Measurements from ENCODE around the gene ARHGAP30. TPM values are rescaled to one million over a fixed set of nuclear protein-coding genes. Genes with fewer than 3 reads are reported as not detected.
A peak's percentile ranks its signal among the peaks of the same experiment; 100 is the strongest.
"Not testable (repeated sequence)": the region's sequence is repeated elsewhere in the genome, so short reads cannot be mapped to it uniquely, and the experiment has no call there.

ARHGAP30 gene
- total RNA-seq, 2 donors from 2014 or later: 16.4 to 16.9 TPM

DNA sequence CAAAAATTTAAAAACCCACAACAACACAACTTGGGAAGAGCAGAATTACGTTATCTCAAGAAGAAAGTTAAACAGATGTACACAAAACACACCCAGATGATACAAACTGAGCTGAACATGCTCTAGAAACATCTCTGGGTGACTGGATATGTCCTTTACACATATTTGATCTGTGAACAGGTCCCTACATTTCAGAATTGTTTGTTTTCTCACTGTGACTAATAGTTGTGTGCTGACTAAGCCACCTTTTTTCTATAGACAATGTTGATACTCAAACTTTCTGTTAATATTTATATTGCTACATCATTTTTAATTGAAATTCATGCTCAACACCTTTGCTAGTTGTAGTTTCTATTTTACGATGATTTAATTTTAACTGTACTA is 47.7 kb downstream of the ARHGAP30 start:
- no peaks in the 10 kb centered on the region for H3K36me3 ChIP-seq
- no peak overlapping the region for H3K4me3 ChIP-seq
- no peak overlapping the region for H3K27ac ChIP-seq
- TF ChIP-seq, protein P1, sequence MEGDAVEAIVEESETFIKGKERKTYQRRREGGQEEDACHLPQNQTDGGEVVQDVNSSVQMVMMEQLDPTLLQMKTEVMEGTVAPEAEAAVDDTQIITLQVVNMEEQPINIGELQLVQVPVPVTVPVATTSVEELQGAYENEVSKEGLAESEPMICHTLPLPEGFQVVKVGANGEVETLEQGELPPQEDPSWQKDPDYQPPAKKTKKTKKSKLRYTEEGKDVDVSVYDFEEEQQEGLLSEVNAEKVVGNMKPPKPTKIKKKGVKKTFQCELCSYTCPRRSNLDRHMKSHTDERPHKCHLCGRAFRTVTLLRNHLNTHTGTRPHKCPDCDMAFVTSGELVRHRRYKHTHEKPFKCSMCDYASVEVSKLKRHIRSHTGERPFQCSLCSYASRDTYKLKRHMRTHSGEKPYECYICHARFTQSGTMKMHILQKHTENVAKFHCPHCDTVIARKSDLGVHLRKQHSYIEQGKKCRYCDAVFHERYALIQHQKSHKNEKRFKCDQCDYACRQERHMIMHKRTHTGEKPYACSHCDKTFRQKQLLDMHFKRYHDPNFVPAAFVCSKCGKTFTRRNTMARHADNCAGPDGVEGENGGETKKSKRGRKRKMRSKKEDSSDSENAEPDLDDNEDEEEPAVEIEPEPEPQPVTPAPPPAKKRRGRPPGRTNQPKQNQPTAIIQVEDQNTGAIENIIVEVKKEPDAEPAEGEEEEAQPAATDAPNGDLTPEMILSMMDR (IDR thresholded peaks at IDR 0.05): no peak
- no peaks in the 10 kb centered on the region for H3K27me3 ChIP-seq (replicated peaks; ENCODE audit: insufficient read depth)
- H3K4me1 ChIP-seq (ENCODE audit: control insufficient read depth in 1 of 2, low read depth in 2 of 2): peaks cover 5 to 16% of the 10 kb centered on the region in 2 donors
- no peak for DNase-seq (ENCODE audit: low spot score)
- H3K9me3 ChIP-seq: no peaks in the 10 kb centered on the region
- ATAC-seq (ENCODE audit: insufficient number of reproducible peaks, low FRiP score, low read depth): no peak

DNA sequence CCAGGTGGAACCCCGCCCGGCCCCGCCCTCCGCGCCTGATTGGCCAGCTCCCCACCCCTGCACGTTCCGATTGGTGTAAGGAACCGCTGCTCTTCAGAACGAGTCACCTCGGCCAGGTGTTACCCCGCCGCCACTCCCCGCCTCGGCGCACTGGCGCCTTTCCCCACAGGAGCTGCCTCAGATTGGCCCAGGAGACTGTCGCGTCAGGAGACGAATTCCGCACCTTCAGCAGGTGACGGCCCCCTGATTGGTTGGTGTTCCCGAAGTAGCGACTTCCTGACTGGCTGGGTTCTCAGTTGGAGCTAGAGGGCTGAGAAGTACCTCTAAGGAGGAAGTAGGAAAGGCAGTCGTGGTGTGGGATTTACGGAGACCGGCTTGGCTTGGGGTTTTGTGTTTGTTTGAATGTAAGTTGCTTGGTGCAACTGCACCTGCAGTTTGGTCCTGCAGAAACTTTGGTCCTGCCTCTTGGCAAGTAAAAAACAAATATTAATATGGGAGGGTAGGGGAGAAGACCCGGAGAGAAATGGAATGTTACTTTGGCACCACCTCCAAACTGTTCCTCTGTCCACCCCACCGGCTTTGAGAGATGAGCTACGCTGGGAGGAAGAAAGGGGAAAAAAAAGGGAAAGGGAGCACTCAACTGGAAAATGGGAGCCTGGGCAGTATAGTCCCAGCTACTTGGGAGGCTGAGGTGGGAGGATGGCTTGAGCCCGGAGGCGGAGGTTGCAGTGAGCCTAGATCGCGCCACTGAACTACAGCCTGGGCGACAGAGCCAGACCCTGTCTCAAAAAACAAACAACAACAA is 48.3 kb downstream of the ARHGAP30 start:
- peak overlapping the region; percentile 81 for H3K4me3 ChIP-seq
- ATAC-seq (ENCODE audit: insufficient number of reproducible peaks, low FRiP score, low read depth): no peak
- H3K36me3 ChIP-seq: no peaks in the 10 kb centered on the region
- DNase-seq (ENCODE audit: low spot score): no peak
- peaks cover 5 to 16% of the 10 kb centered on the region in 2 donors for H3K4me1 ChIP-seq (ENCODE audit: control insufficient read depth in 1 of 2, low read depth in 2 of 2)
- no peak overlapping the region for H3K27ac ChIP-seq
- TF ChIP-seq, protein P1 (IDR thresholded peaks at IDR 0.05): no peak
- H3K27me3 ChIP-seq (replicated peaks; ENCODE audit: insufficient read depth): no peaks in the 10 kb centered on the region
- H3K9me3 ChIP-seq: no peaks in the 10 kb centered on the region

DNA sequence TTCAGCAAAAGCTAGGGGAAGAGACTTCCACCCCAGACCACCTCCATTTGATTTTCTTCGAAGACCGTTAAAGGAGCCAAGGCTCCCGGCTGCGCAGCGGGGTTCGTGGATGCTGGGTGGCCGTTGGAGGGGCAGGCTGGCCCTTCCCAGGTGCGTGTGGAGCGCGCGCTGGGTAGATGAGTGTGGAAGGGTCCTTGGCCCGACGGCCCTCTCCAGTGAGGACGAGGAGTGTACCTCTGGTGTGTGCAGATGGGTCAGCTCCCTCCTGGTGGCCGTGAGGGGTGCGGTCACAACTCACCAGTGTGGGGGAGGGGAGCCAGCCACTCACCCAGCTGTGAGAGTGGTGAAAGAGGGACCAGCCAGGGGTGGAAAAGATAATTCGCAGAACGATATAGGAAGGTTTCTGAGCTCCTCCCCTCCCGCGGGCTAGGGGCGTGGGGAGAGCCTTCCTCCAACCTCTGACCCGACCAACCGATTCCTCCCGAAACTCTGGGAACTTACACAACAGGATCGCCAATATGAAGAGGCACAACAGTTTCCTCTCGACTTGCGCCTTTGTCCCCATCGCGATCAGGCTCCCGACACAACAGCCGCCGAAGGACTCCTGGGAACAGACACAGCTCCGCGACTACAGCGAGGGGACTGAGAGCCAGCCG is 49.1 kb downstream of the ARHGAP30 start, which contains the start of gene F11R:
F11R (minus strand) TSS at position 644 of the 656 bp plus-strand sequence; CDS start at position 565, 79 bp downstream.
- ATAC-seq (ENCODE audit: insufficient number of reproducible peaks, low FRiP score, low read depth) (no peak), DNase-seq (ENCODE audit: low spot score) (no peak)
- no peaks in the 10 kb centered on the region for H3K27me3 ChIP-seq (replicated peaks; ENCODE audit: insufficient read depth)
- H3K4me1 ChIP-seq (ENCODE audit: control insufficient read depth in 1 of 2, low read depth in 2 of 2): peaks cover 5 to 16% of the 10 kb centered on the region in 2 donors
- TF ChIP-seq, protein P1 (IDR thresholded peaks at IDR 0.05): no peak
- peak within 1 kb of the TSS in 1 of 2 donors; percentile 23 for H3K27ac ChIP-seq
- H3K9me3 ChIP-seq: no peaks in the 10 kb centered on the region
- no peaks in the 10 kb centered on the region for H3K36me3 ChIP-seq
- peak within 1 kb of the TSS; percentile 81 for H3K4me3 ChIP-seq

DNA sequence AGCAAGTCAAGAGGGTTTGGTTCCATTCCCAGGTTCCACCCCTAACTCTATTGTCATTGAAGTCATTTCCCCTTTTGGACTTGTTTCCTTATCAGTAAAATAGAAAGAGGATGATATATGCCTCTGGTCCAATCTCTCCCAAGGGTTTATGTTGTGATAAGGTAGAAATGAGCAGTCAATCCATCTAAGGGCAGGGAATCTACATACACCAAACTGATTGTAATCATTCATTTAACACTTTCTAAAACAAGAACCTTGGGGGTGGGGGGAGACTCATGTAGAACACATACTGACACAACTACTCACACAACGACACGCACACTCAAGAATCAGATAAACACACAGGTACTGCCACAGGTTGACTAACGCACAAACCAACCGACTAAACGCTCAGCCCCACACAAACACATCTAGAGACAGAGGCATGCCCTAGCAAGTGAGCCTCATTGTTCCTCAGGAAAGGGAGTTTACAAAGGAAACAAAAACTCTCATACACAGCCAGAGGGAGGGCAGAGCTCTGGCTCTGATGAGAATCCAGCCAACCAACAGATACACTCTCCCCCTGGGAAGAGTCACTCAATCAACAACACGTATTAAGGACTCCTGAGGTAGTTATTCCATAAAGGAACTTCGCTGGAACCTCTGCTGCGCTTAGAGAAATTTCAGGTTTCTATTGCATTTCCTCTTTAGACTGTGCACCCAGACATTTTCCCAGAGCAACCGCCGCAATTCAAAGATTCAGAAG is 49.8 kb downstream of the ARHGAP30 start:
- TF ChIP-seq, protein P1 (IDR thresholded peaks at IDR 0.05): no peak
- H3K4me3 ChIP-seq: peak overlapping the region; percentile 81
- peaks cover 5 to 16% of the 10 kb centered on the region in 2 donors for H3K4me1 ChIP-seq (ENCODE audit: control insufficient read depth in 1 of 2, low read depth in 2 of 2)
- H3K27ac ChIP-seq: peak overlapping the region in 1 of 2 donors; percentile 23
- H3K36me3 ChIP-seq: no peaks in the 10 kb centered on the region
- no peaks in the 10 kb centered on the region for H3K27me3 ChIP-seq (replicated peaks; ENCODE audit: insufficient read depth)
- ATAC-seq (ENCODE audit: insufficient number of reproducible peaks, low FRiP score, low read depth) (no peak), DNase-seq (ENCODE audit: low spot score) (no peak)
- H3K9me3 ChIP-seq: no peaks in the 10 kb centered on the region

DNA sequence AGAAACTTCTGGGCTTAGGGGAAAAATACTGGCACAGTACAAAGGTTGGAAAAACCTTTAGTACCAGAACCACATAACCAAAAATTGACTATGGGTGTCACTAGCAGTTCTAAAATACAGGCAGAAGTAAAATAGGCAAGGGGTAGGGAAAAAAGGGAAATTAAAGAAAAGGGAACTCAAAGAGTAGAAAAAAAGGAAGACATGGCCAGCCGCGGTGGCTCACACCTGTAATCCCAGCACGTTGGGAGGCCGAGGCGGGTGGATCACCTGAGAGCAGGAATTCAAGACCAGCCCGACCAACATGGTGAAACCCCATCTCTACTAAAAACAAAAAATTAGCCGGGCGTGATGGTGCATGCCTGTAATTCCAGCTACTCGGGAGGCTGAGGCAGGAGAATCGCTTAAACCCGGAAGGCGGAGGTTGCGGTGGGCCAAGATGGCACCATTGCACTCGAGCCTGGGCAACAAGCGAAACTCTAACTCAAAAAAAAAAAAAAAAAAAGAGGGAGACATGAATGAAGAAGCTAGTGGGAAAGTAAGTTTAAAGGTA is 50.5 kb downstream of the ARHGAP30 start:
- not testable (repeated sequence) for H3K9me3 ChIP-seq; H3K27ac ChIP-seq; H3K36me3 ChIP-seq; H3K27me3 ChIP-seq (replicated peaks; ENCODE audit: insufficient read depth); DNase-seq (ENCODE audit: low spot score); ATAC-seq (ENCODE audit: insufficient number of reproducible peaks, low FRiP score, low read depth)
- Histone ChIP-seq H3K4me3 (peak overlapping the region; percentile 81), H3K4me1 (ENCODE audit: control insufficient read depth in 1 of 2, low read depth in 2 of 2) (peaks cover 5 to 16% of the 10 kb centered on the region in 2 donors)

Data from thoracic aorta (tissue), 2 donors.